ENCODE data around the gene NLGN4Y. TPM values are rescaled to one million over a fixed set of nuclear protein-coding genes. Genes with fewer than 3 reads are reported as not detected.

Gene NLGN4Y
- total RNA-seq = 19.0 TPM in 1 of 2 replicates, not detected in the other

GRCh38 chrY:14524272-14525231, at the start of gene NLGN4Y:
Gene NLGN4Y, plus strand, starts transcription at chrY:14524529. Its CDS starts 97,591 bp downstream, at chrY:14622120.

